ENCODE data around the gene HOXA4.
A peak's percentile ranks its signal among the peaks of the same experiment; 100 is the strongest.

The HOXA4 gene

GRCh38 chr7:27149842-27150567 is 19.4 kb upstream of the HOXA4 start:
- no peak for DNase-seq (ENCODE audit: low read depth)

GRCh38 chr7:27148756-27149641 is 18.4 kb upstream of the HOXA4 start:
- H3K4me3 ChIP-seq (ENCODE audit: low read depth, low read length): peak overlapping the region; percentile 75
- no peak for DNase-seq (ENCODE audit: low read depth)

More at GRCh38 chr7:27149842-27150567, 19.4 kb upstream of the HOXA4 start:
- peak overlapping the region; percentile 75 for H3K4me3 ChIP-seq (ENCODE audit: low read depth, low read length)

GRCh38 chr7:27148031-27148755 is 17.6 kb upstream of the HOXA4 start:
- DNase-seq (ENCODE audit: low read depth): no peak
- peak overlapping the region; percentile 75 for H3K4me3 ChIP-seq (ENCODE audit: low read depth, low read length)

- DNase-seq (ENCODE audit: low read depth): no peak
- H3K4me3 ChIP-seq (ENCODE audit: low read depth, low read length): peak within 1 kb of the TSS; percentile 75
Observed at GRCh38 chr7:27147199-27148030, 16.9 kb upstream of the HOXA4 start, which contains the start of gene HOXA6. Gene HOXA6, minus strand, starts transcription at chr7:27147774. Its CDS starts 25 bp downstream, at chr7:27147749.

- no peak for DNase-seq (ENCODE audit: low read depth)
- peak overlapping the region; percentile 75 for H3K4me3 ChIP-seq (ENCODE audit: low read depth, low read length)
Observed at GRCh38 chr7:27146491-27147198, 16.1 kb upstream of the HOXA4 start.

- H3K4me3 ChIP-seq (ENCODE audit: low read depth, low read length): no peak overlapping the region
- DNase-seq (ENCODE audit: low read depth): no peak
Observed at GRCh38 chr7:27145914-27146412, 15.4 kb upstream of the HOXA4 start.

GRCh38 chr7:27145165-27145913 is 14.8 kb upstream of the HOXA4 start:
- no peak for DNase-seq (ENCODE audit: low read depth)
- H3K4me3 ChIP-seq (ENCODE audit: low read depth, low read length): no peak overlapping the region

- H3K4me3 ChIP-seq (ENCODE audit: low read depth, low read length): no peak overlapping the region
- no peak for DNase-seq (ENCODE audit: low read depth)
Observed at GRCh38 chr7:27144781-27145164, 14.2 kb upstream of the HOXA4 start.

GRCh38 chr7:27143950-27144780 is 13.6 kb upstream of the HOXA4 start:
- no peak for DNase-seq (ENCODE audit: low read depth)
- no peak overlapping the region for H3K4me3 ChIP-seq (ENCODE audit: low read depth, low read length)

GRCh38 chr7:27143023-27143949 is 12.7 kb upstream of the HOXA4 start, which contains the start of gene HOXA5:
Gene HOXA5, minus strand, starts transcription at chr7:27143681. Its CDS starts 74 bp downstream, at chr7:27143607.
- peak within 1 kb of the TSS; percentile 32 for H3K4me3 ChIP-seq (ENCODE audit: low read depth, low read length)
- DNase-seq (ENCODE audit: low read depth): no peak

GRCh38 chr7:27142580-27143022 is 12.0 kb upstream of the HOXA4 start:
- DNase-seq (ENCODE audit: low read depth): no peak
- peak overlapping the region; percentile 32 for H3K4me3 ChIP-seq (ENCODE audit: low read depth, low read length)

- DNase-seq (ENCODE audit: low read depth): no peak
- peak overlapping the region; percentile 32 for H3K4me3 ChIP-seq (ENCODE audit: low read depth, low read length)
Observed at GRCh38 chr7:27141923-27142579, 11.5 kb upstream of the HOXA4 start.

- no peak overlapping the region for H3K4me3 ChIP-seq (ENCODE audit: low read depth, low read length)
- no peak for DNase-seq (ENCODE audit: low read depth)
Observed at GRCh38 chr7:27141137-27141922, 10.8 kb upstream of the HOXA4 start.

GRCh38 chr7:27140126-27140857 is 9.7 kb upstream of the HOXA4 start:
- H3K4me3 ChIP-seq (ENCODE audit: low read depth, low read length): no peak overlapping the region
- DNase-seq (ENCODE audit: low read depth): no peak
